ENCODE results near the gene EFNA1. TPM values are rescaled to one million over a fixed set of nuclear protein-coding genes. Genes with fewer than 3 reads are reported as not detected.

The EFNA1 gene
- total and polyA plus RNA-seq, 2 of the 13 experiments (the other 11 are each of a cell fraction or from before 2014, with no cell fraction given): 81.8 to 874 TPM

DNA sequence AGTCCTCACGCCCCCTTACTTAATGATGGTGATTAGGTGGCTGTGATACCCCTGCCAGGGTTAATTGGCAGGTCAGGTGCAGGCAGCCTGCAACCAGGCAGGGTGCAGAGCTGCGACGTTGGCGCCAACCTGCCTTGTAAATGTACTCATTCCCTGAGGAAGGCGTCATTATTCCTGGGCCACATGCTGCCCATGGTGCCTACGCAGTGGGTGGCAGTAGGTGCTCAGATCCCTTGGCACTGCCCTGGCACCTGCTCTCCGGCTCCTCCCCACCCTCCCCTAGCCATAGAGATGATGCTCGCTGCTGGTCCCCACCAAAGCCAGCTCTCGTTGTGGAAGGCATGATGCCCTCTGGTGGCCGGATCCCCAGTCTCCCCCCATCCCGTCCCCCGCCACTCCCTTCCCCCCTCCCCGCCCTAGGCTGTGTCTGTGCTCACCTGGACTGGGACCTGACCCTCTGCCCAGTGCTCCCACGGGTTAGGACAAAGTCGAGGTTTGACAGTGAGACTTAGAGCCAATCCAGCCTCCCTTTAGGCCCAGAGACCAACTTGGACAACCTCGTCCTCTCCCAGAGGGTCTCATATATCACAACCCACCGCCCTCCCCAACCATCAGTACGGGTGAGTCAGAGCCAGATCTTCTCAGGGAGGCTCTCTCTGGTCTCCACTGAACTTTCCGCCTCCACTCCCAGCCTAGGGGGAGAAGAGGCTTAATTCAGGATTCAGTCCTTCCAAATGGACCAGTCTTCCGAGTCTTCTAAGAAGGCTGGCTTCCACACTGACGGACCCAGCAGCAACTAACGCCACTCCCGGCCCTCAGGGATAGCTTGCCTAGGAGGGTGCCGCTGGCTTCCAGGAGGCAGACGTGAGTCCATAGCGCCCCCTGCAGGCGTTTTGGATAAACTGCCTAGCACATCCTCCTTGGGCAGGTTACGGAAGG, 39.8 kb downstream of the EFNA1 start (continued):
- TF ChIP-seq KDM3A (CRISPR knock-in tag; IDR thresholded peaks at IDR 0.05; ENCODE audit: low read depth): peak; percentile 75; the same call in 1 of the 2 replicates
- no peak for TF ChIP-seq POLR2G (IDR thresholded peaks at IDR 0.05; ENCODE audit: low read depth, low read length)
- no peak for TF ChIP-seq PRPF4 (IDR thresholded peaks at IDR 0.05; ENCODE audit: low read depth, low read length, poor library complexity, severe bottlenecking)
- TF ChIP-seq ZNF143 (CRISPR knock-in tag; IDR thresholded peaks at IDR 0.05): no peak
- TF ChIP-seq IKZF1 (IDR thresholded peaks at IDR 0.05): no peak
- no peak for TF ChIP-seq HMGA1 (CRISPR knock-in tag; conservative IDR thresholded peaks at IDR 0.05)
- no peak for TF ChIP-seq CBX2 (IDR thresholded peaks at IDR 0.05; ENCODE audit: low read depth, low read length)
- no peak for TF ChIP-seq CBX2 (CRISPR knock-in tag; IDR thresholded peaks at IDR 0.05; ENCODE audit: low read depth)
- no peak; the same call in 1 of the 2 replicates for TF ChIP-seq TARDBP (CRISPR knock-in tag; IDR thresholded peaks at IDR 0.05)
- TF ChIP-seq, protein P1, sequence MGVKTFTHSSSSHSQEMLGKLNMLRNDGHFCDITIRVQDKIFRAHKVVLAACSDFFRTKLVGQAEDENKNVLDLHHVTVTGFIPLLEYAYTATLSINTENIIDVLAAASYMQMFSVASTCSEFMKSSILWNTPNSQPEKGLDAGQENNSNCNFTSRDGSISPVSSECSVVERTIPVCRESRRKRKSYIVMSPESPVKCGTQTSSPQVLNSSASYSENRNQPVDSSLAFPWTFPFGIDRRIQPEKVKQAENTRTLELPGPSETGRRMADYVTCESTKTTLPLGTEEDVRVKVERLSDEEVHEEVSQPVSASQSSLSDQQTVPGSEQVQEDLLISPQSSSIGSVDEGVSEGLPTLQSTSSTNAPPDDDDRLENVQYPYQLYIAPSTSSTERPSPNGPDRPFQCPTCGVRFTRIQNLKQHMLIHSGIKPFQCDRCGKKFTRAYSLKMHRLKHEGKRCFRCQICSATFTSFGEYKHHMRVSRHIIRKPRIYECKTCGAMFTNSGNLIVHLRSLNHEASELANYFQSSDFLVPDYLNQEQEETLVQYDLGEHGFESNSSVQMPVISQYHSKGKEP (CRISPR knock-in tag; IDR thresholded peaks at IDR 0.05): no peak
- TF ChIP-seq ZNF431 (CRISPR knock-in tag; IDR thresholded peaks at IDR 0.05; ENCODE audit: borderline replicate concordance, low read depth): no peak
- TF ChIP-seq HMG20A (CRISPR knock-in tag; IDR thresholded peaks at IDR 0.05; ENCODE audit: borderline replicate concordance): no peak
- 0 out of 2 replicates have a peak, but pooled peaks have one; percentile 19 for TF ChIP-seq ZNF263 (CRISPR knock-in tag; IDR thresholded peaks at IDR 0.05)
- TF ChIP-seq ZNF883 (CRISPR knock-in tag; IDR thresholded peaks at IDR 0.05; ENCODE audit: not compliant biosample characterization): no peak
- no peak for TF ChIP-seq ZNF382 (CRISPR knock-in tag; IDR thresholded peaks at IDR 0.05; ENCODE audit: borderline replicate concordance)
- TF ChIP-seq NONO (IDR thresholded peaks at IDR 0.05): no peak
- 0 out of 2 replicates have a peak, but pooled peaks have one; percentile 21 for TF ChIP-seq NONO (CRISPR knock-in tag; conservative IDR thresholded peaks at IDR 0.05)
- no peak for TF ChIP-seq ZNF878 (CRISPR knock-in tag; IDR thresholded peaks at IDR 0.05)
- TF ChIP-seq, protein P2, sequence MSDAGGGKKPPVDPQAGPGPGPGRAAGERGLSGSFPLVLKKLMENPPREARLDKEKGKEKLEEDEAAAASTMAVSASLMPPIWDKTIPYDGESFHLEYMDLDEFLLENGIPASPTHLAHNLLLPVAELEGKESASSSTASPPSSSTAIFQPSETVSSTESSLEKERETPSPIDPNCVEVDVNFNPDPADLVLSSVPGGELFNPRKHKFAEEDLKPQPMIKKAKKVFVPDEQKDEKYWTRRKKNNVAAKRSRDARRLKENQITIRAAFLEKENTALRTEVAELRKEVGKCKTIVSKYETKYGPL (CRISPR knock-in tag; IDR thresholded peaks at IDR 0.05): no peak
- 0 out of 2 replicates have a peak, but pooled peaks have one; percentile 21 for TF ChIP-seq KMT2B (CRISPR knock-in tag; IDR thresholded peaks at IDR 0.05)
- TF ChIP-seq BRCA1 (CRISPR knock-in tag; IDR thresholded peaks at IDR 0.05): no peak
- TF ChIP-seq ZNF317 (CRISPR knock-in tag; IDR thresholded peaks at IDR 0.05): no peak
- no peak for TF ChIP-seq PAX8 (CRISPR knock-in tag; IDR thresholded peaks at IDR 0.05; ENCODE audit: borderline replicate concordance)
- TF ChIP-seq ETV5 (CRISPR knock-in tag; IDR thresholded peaks at IDR 0.05; ENCODE audit: borderline replicate concordance): no peak; the same call in 1 of the 2 replicates
- no peak for TF ChIP-seq RBM39 (IDR thresholded peaks at IDR 0.05; ENCODE audit: low read depth, low read length, poor library complexity, severe bottlenecking)
- no peak for TF ChIP-seq FOXK2 (IDR thresholded peaks at IDR 0.05)
- TF ChIP-seq ZFAT (CRISPR knock-in tag; conservative IDR thresholded peaks at IDR 0.05): no peak
- TF ChIP-seq, protein P3, sequence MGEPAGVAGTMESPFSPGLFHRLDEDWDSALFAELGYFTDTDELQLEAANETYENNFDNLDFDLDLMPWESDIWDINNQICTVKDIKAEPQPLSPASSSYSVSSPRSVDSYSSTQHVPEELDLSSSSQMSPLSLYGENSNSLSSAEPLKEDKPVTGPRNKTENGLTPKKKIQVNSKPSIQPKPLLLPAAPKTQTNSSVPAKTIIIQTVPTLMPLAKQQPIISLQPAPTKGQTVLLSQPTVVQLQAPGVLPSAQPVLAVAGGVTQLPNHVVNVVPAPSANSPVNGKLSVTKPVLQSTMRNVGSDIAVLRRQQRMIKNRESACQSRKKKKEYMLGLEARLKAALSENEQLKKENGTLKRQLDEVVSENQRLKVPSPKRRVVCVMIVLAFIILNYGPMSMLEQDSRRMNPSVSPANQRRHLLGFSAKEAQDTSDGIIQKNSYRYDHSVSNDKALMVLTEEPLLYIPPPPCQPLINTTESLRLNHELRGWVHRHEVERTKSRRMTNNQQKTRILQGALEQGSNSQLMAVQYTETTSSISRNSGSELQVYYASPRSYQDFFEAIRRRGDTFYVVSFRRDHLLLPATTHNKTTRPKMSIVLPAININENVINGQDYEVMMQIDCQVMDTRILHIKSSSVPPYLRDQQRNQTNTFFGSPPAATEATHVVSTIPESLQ (CRISPR knock-in tag; conservative IDR thresholded peaks at IDR 0.05): no peak
- no peak for TF ChIP-seq KLF9 (CRISPR knock-in tag; IDR thresholded peaks at IDR 0.05; ENCODE audit: low read depth)

Measured in HepG2 (cell line).